GF-D8 (cell line): Measurements from ENCODE around the gene POP4.
A peak's percentile ranks its signal among the peaks of the same experiment; 100 is the strongest.

Experiments
- DNase-seq: peaks from one replicate; lab custom pipeline; 2025; lab: John Stamatoyannopoulos, UW

Gene POP4

DNA sequence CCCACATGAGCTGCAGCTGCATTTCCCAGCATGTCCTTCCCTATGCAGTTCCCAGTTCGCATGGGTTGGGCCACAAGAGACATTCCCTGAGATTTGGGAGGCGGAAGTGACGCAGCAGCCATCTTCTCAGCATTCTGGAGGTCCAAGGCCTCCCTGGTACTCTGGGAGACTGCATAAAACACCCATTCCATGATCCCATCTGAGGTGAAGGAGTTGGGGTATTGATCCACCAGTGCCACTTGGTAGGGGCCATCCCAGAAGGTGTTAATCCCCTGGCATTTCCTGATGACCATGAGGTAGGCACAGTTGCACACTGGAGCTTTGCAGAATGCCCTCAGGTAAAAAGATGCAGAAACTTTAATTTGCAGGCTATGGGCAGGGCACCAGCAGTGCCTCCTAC lies 25.4 kb downstream of the POP4 start:
- DNase-seq: no peak

DNA sequence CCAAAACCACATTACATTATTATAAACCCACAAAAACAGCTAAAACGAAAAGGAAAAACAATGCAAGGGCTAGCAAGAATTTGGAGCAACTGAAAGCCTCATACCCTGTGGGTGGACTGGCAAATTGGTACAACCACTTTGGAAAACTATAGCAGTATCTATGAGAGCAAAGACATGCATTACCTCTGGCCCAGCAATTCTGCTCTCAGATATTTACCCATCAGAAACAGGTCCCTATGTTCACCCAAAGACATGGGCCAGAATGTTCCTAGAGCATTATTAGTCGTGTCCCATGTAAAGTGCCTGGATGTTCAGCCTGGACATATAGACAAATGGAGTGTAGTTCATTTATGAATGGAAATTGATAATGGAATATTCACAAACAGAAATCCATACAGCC lies 27.9 kb downstream of the POP4 start:
- no peak for DNase-seq

GRCh38 chr19:29634423-29635130 lies 28.5 kb downstream of the POP4 start:
- DNase-seq: no peak

GRCh38 chr19:29635963-29636362 lies 29.9 kb downstream of the POP4 start:
- DNase-seq: no peak

DNA sequence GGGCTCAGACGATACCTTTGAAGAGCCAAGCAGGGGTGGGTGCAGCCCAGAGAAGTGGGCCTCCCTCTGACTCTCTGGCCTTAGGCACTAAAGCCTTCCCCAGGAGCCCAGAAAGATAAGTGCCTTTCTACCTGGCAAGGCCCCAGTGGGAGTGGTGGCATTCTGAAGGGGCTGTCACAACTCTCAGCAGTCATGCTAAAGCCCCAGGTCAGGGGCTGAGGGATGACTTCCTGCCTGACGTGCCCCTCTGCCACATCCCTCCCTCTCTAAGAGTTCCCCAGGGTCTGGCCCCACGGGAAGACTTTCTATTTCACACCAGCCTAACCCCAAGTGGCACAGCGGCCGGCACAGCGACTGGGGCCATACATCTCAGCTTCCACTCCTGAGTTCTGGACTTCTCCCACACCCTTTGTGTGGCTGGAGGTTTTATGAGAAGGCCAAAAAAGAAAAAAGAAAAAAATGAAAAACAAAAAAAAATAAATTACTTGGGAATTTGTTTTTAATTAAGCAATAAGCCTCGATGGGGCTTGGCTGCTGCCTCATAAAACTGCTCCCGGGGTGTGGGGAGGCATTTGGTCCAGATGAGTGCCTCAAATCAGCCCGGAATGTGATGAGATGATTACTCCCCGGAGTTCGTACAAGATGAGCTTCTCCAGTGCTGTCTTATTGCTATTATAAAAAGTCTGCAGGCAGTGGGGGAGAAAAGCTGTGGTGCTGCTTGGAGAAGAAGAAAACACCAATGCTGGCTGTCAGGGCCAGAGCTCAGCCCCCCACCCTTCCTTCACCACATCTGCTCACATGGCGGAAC lies 30.7 kb downstream of the POP4 start:
- DNase-seq: no peak

- no peak for DNase-seq
Measured at GRCh38 chr19:29639086-29639485, 33.0 kb downstream of the POP4 start.

GRCh38 chr19:29640231-29640630 lies 34.1 kb downstream of the POP4 start:
- no peak for DNase-seq

DNA sequence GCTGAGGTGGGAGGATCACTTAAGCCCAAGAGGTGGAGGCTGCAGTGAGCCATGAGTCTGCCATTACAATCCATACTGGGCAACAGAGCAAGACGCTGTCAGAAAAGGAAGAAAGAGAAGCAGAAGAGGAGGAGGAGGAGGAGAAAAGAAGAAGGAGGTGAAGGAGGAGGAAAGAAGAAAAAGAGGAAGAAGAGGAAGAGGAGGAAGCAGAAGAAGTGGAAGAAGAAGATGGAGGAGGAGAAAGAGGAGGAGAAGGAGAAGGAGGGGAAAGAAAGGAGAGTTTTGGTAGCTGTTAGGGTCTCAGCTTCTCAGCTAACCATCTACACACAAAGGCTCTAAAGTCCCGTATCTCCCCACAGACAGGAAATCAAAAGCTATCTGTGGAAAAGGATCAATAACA lies 35.5 kb downstream of the POP4 start:
- DNase-seq: no peak

DNA sequence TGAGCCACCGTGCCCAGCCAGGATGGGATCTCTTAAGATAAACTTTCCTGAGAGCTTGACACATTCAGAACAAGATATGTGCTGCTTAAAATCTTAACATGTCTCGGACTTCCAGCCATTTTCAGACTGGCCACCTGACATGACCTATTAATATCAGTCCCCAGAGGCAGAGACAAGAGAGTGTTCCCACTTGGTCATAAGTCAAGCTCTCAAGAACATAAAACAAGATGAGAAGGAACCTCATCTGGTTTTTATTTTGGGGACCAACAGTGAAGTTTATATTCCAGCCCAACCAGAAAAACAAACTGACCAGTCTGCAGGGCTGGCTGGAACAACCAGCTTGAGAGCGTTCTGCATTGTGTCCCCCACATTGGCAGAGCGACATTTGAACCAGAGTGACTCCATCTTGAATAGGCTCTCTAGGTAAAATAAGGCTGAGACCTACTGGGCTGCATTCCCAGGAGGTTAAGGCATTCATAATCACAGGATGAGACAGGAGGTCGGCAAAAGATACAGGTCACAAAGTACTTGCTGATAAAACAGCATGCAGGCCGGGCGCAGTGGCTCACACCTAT lies 37.4 kb downstream of the POP4 start:
- DNase-seq: no peak

GRCh38 chr19:29644210-29644609 lies 38.1 kb downstream of the POP4 start:
- no peak for DNase-seq

DNA sequence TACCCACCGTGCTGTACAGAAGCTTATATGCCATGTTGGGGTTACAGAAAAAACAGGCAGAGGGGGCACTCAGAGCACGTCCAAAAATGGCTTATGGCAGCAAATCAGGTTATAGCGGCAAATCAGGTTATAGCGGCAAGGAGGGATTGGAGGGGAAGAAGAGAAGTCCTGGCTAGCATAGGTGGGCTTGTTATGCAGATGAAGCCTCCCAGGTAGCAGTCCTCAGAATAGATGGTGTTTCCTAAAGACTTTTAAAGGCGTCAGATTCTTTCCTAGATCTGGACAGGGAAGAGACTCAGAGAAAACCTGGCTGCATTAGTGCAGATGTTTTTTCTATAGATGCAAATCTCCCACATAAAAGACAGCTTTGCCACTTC lies 39.4 kb downstream of the POP4 start:
- no peak for DNase-seq

GRCh38 chr19:29645911-29646310 lies 39.8 kb downstream of the POP4 start:
- peak; percentile 13 for DNase-seq

- DNase-seq: no peak
Measured at GRCh38 chr19:29650772-29651387, 44.8 kb downstream of the POP4 start.

DNA sequence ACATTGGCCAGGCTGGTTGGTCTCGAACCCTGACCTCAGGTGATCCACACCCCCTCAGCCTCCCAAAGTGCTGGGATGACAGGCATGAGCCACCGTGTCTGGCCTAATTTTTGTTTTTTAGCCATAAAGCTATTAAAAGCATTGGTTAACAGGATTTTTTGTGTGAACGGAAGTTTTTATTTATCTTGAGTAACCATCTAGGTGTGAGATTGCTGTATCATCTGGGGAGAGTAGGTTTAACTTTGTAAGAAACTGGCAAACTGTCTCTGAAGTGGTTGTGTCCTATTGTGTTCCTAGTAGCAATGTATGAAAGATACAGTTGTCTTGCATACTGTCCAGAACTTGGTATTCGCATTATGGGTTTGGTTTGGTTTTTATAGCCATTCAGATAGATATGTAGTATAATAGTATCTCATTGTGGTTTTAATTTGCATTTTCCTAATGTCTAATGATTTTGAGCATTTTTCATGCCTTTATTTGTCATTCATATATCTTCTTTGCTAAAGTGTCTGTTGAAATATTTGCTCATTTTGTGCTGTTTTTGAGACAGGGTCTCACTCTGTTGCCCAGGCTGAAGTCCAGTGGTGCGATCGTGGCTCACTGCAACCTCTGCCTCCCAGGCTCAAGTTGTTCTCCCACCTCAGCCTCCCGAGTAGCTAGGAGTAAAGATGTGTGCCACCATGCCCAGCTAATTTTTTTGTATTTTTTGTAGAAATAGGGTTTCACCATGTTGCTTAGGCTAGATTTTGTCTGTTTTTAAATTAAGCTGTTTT lies 45.7 kb downstream of the POP4 start:
- DNase-seq: no peak

GRCh38 chr19:29653398-29653797 lies 47.3 kb downstream of the POP4 start:
- DNase-seq: no peak

- no peak for DNase-seq
Measured at GRCh38 chr19:29655648-29656335, 49.7 kb downstream of the POP4 start.

- DNase-seq: no peak
Measured at GRCh38 chr19:29658221-29658991, 52.3 kb downstream of the POP4 start.

- no peak for DNase-seq
Measured at GRCh38 chr19:29660835-29661234, 54.8 kb downstream of the POP4 start.

DNA sequence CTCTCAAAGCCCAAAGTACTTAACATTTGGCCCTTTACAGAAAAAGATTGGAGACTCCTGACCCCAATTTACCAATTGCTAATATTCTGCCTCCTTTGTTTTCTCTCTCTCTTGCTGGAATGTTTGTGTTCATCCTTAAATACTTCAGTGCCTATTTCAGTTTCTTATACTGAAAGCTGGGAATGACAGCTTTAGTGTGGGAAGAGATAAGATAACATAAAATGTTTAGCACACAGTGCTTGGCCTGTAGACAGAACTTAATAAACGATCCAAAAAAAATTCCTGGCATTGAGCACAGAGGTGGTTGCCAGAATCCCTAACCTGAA lies 56.2 kb downstream of the POP4 start:
- DNase-seq: no peak

DNA sequence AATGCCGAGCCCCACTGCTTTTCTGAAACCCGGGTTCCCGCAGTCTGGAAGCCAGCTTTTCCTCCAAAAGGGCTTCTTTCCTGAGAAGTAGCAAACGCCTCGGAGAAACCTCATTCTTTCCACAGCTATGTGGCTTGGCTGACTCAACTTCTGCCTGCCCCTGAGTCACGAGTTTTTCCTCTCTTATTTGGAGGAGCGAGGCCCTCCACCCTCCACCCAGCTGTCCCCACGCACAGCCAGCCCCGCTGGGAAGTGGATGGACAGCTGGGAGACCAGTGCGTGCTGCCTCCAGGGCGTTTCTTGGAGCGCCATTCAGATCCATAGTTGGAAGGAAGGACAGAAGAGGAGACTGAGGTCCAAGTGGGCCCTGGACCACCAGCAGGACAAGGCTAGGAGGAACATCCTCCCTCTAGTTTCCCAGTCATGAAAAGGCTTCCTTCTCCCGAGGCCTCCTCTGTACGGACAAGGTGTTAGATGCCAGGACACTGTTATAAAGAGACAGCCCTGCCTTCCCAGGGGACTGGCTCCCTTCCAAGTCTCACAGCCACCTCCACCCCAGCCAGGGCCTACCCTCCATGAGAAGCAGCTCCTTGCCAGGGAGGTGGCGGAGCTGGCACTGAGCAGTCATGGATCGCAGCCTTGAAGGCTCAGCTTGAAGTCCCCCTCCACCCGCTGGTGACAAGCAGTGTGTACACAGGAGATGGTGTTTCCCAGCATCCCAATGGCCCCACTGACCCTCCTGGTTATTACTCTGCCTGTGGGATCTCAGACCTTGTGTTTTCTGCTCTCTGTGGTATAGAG lies 56.7 kb downstream of the POP4 start:
- peak; percentile 11 for DNase-seq
